ENCODE measurements around the gene CPNE7.

CPNE7 gene

DNA sequence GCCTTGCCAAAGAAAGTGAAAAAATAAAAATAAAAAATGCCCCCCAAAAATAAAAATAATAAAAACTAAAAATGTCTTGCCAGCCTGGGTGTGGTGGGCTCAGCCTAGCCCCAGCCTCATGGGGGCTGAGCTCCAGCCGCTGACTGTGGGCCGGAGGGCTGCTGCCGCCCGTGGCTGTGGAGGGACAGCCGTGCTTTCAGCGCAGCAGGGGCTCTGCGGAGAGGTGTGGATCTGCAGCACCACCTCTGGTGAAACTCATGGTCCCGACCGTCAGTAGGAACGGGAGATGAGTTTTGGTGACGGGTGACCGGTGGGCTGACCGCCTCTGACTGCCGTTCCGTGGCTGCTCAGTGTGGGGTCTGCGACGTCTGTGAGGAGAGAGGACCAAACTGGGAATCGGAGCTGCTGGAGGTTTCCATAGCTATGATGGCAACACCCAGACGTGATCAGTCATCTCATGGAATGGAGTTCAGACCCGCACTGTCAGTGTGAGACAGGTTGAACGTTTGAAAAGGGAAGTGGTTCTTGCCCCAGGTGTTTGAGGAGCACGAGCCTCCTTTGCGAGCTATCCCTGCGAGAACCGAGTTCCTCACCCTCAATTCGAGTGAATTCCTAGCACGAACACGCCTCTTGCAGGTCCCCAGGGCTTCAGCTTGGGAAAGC is 27.1 kb upstream of the CPNE7 start:
- in situ Hi-C loops (cut with MboI; ENCODE audit: low sequenced_read_pairs) = no loop called here

DNA sequence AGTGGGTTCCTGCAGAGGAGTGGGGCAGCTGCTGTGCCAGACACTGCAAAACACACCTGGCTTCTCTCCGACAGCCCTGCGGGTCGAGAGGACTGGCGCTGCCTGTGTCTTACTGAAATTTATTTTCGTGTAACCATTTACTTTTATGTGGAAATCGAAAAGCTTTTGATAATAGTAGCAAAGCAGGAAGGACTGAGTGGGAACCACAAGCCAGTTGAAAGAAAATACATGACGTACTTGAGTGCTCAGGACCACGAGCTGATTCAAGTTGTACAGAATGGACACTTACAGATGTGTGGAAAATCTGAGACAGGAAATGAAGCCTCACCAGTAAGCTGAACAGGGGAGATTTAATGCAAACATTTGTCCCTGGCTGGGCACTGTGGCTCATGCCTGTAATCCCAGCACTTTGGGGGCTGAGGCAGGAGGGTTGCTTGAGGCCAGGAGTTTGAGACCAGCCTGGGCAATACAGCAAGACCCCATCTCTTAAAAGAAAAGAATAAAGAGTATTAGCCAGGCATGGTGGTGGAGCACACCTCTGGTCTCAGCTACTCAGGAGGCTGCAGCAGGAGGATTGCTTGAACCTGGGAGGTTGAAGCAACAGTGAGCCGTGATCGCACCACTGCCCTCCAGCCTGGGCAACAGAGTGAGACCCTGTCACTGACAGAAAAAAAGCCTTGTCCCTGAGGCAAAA is 26.4 kb upstream of the CPNE7 start:
- in situ Hi-C loops (cut with MboI; ENCODE audit: low sequenced_read_pairs) = no loop called here

DNA sequence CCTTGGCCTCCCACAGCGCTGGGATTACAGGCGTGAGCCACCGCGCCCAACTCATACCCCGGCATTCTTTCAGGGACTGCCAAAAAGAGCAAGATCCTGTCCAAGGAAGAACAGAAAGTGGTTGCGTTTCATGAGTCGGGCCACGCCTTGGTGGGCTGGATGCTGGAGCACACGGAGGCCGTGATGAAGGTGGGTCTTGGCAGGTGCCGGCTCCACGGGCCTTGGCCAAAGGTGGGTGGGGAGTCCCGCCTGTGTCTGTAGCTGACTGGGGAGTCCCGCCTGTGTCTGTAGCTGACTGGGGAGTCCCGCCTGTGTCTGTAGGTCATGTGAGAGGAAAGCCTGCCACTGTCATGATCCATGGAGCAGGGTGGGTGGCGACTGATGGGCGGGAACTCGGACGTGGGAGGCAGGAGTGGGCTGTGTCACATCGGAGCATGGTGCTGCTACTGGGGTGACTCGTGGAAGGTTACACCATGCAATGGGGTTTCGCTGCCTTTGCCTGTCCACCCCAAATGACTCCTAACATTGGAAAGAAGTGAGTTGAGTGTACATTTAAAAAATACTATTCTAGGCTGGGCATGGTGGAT is 25.0 kb upstream of the CPNE7 start:
- in situ Hi-C loops (cut with MboI; ENCODE audit: low sequenced_read_pairs) = no loop called here

DNA sequence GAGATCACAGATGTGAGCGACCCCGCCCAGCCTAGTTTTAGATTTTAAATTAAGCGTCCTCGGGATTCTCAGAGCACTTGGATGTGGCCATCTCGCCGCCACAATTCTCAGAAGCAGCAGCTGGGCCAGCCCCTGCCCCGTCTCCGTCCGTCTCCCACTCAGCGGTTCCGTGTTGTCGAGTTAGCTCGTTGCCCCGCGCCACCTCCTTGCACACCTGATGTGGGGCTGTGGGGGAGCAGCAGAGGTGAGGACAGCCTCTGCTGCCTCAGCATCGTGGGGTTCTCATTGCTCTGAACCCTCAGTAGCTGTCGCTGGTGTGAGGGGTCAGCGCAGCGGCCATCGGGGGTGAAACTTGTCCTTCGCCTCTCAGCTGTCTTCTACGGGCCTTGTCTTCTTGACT is 23.2 kb upstream of the CPNE7 start:
- in situ Hi-C loops (cut with MboI; ENCODE audit: low sequenced_read_pairs) = no loop called here

DNA sequence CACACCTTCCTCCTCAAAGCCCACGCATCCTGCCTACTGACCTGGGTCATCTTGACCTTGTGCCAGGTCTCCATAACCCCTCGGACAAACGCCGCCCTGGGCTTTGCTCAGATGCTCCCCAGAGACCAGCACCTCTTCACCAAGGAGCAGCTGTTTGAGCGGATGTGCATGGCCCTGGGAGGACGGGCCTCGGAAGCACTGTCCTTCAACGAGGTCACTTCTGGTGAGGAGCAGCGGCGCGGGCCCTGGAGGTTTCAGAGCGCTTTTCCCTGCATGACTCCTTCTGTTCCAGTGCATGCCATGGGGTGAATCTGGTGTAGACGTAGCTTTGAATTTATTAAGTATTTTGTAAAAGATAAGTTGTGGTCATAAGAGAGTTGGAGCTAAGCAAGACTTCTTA is 22.6 kb upstream of the CPNE7 start:
- in situ Hi-C loops (cut with MboI; ENCODE audit: low sequenced_read_pairs) = no loop called here

DNA sequence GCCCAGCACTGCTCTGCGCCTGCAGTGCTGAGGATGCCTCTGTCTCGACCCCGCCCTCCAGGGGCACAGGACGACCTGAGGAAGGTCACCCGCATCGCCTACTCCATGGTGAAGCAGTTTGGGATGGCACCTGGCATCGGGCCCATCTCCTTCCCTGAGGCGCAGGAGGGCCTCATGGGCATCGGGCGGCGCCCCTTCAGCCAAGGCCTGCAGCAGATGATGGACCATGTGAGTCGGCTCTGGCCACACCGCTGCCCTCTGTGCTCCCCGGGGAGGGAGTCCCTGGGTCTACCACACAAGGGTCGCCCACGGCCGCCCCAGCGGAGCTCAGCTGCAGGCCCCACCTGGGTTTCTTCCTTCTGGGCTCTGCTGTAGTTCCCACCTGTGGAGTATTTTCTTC is 21.8 kb upstream of the CPNE7 start:
- in situ Hi-C loops (cut with MboI; ENCODE audit: low sequenced_read_pairs) = no loop called here

DNA sequence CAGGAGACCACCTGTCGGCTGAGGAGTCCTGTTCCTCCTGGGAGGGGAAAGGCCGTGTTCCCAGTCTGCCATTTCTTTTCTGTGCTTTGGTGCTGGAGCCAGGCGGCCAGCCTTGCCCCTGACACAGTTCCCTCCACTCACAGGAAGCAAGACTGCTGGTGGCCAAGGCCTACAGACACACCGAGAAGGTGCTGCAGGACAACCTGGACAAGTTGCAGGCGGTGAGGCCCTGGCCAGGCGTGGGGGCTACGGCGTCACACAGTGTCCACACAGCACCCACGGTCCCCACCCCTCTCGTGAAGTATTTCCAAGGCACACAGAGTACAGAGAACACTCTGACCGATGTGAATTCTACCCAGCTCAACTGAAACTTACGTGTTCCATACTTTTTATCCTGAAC is 21.2 kb upstream of the CPNE7 start:
- in situ Hi-C loops (cut with MboI; ENCODE audit: low sequenced_read_pairs) = no loop called here

DNA sequence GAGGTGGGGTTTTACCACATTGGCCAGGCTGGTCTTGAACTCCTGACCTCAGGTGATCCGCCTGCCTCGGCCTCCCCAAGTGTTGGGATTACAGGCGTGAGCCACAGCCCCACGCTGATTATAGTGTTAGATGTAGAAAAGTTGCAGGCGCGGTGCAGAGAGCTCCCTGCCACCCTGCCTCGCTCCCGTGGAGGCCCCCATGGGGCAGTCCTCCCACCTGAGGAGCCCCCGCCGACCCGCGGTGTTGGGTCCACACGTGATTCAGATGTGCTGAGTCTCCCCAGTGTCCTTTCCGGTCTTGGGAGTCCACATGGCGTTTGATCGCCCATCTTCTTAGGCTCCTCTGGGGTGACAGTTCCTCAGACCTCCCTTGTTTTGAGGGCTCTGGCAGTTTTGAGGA is 20.3 kb upstream of the CPNE7 start:
- in situ Hi-C loops (cut with MboI; ENCODE audit: low sequenced_read_pairs) = no loop called here

DNA sequence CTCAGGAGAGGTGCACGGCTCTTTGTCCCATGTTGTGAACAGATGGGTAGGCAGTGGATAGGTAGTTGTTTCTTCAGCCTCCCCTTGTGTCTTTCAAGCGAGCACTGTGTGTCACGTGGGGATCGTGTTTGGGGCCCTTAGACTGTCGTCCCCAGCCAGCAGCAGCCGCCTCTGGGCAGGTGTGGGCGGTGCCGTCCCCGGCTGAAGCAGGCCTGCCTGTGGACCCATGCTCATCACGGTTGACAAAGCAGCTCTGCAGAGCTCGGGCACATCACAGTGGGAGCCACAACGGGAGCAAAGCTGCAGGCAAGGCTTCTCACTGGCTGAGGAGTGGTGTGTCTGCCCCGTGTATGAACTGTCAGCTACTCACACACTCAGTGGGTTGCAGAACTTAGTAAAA is 19.8 kb upstream of the CPNE7 start:
- in situ Hi-C loops (cut with MboI; ENCODE audit: low sequenced_read_pairs) = no loop called here

DNA sequence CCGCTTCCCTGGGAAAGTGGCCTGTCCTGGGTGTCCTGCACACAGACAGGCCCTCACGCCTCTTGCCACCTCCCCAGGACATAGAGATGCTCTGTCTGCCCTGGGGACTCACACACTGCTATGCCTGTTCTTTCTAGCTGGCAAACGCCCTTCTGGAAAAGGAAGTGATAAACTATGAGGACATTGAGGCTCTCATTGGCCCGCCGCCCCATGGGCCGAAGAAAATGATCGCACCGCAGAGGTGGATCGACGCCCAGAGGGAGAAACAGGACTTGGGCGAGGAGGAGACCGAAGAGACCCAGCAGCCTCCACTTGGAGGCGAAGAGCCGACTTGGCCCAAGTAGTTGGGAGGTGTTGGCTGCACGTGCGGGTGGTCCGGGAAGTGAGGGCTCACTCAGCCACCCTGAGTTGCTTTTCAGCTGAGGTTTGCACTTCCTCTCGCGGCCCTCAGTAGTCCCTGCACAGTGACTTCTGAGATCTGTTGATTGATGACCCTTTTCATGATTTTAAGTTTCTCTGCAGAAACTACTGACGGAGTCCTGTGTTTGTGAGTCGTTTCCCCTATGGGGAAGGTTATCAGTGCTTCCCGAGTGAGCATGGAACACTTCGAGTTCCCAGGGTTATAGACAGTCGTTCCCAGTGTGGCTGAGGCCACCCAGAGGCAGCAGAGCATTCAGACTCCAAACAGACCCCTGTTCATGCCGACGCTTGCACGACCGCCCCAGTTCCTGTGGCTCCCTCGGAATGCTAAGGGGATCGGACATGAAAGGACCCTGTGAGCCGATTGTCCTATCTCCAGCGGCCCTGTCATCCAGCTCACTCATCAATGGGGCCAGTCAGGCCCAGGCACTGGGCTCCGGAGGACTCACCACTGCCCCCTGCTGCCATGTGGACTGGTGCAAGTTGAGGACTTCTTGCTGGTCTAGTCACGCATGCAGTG is 18.5 kb upstream of the CPNE7 start:
- in situ Hi-C loops (cut with MboI; ENCODE audit: low sequenced_read_pairs) = no loop called here

DNA sequence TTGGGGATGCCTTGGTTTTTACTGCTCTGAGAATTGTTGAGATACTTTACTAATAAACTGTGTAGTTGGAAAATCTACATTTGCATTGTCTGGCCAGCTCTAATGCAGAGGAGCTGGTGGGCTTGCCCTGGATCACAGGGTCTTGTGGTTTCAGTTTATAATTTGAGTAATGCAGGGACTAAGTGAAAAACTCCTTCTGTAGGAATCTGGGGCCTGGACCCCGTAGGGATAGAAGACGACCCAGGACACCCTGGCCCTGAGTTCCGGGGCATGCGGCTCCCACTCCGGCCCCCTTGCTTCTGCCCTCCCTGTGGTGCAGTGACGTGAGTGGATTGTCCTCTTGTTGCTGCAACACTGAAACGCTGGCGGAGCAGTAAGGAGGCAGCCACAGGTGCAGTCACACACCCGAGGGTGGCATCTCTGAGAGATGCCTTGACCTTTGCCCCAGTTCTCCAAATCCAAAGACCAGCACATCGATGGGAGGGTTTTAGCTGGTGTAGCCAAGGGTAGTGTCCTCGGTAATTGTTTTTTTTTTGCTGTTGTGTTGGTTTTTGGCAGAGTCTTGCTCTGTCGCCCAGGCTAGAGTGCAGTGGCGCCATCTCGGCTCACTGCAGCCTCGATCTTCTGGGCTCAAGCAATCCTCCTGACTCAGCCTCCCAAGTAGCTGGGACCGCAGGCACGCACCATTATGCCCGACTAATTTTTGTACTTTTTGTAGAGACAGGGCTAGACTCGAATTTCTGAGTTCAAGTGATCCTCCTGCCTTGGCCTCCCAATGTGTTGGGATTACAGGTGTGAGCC is 17.7 kb upstream of the CPNE7 start:
- in situ Hi-C loops (cut with MboI; ENCODE audit: low sequenced_read_pairs) = no loop called here

DNA sequence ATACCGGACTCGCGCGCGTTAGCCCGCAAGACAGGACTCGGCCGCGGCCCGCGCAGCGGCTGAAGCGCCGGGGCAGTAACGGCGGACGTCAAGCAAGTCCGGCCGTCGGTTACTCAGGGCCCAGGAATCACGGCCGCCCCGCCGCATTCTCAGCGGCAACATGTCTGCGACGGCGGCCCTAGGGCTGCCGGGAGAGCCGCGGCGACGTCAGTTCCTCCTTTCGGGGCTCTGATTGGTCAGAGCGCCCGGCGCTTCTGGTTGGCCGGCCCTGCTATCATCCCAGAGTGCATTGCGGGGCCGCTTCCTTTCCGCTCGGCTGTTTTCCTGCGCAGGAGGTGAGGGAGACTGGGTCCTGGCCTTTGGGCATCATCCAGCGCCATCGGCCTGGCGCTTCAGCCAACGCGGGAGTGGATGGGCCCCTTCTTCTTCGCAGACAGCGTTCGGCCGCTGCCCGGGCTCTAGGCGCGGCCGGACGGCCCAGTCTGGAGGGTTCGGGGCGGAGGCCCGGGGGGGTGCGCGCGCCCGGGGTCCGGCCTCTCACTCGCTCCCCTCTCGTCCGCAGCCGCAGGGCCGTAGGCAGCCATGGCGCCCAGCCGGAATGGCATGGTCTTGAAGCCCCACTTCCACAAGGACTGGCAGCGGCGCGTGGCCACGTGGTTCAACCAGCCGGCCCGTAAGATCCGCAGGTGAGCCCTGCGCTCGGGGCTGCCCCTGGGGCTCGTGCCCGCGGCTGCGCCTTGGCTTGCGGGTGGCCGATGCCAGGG is 15.0 kb upstream of the CPNE7 start, which contains the start of gene RPL13:
TSS of gene RPL13 (plus strand) at position 305 of the 764 bp plus-strand sequence. CDS start at position 583, 278 bp downstream.
- in situ Hi-C loops (cut with MboI; ENCODE audit: low sequenced_read_pairs) = no loop called here

DNA sequence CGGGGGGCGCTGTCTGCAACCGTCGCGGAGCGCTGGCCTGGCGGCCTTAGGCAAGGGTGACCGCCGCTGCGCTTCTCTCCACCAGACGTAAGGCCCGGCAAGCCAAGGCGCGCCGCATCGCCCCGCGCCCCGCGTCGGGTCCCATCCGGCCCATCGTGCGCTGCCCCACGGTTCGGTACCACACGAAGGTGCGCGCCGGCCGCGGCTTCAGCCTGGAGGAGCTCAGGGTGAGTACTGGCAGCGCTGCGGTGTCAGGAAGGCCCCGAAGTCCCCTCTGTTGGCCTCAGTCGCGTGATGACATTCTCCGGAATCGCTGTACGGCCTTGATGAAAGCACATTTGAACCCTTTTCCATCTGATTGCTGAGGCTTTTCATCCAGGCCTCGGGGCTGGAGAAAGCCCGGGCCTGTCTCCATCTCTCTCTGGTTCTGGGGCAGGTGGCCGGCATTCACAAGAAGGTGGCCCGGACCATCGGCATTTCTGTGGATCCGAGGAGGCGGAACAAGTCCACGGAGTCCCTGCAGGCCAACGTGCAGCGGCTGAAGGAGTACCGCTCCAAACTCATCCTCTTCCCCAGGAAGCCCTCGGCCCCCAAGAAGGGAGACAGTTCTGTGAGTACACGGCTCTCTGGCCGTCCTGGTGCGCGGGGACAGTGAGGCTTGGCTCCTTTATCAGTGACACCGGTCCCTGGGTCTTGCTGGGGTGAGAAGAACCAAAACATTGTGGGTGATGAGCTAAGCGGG is 14.2 kb upstream of the CPNE7 start:
- in situ Hi-C loops (cut with MboI; ENCODE audit: low sequenced_read_pairs) = no loop called here

DNA sequence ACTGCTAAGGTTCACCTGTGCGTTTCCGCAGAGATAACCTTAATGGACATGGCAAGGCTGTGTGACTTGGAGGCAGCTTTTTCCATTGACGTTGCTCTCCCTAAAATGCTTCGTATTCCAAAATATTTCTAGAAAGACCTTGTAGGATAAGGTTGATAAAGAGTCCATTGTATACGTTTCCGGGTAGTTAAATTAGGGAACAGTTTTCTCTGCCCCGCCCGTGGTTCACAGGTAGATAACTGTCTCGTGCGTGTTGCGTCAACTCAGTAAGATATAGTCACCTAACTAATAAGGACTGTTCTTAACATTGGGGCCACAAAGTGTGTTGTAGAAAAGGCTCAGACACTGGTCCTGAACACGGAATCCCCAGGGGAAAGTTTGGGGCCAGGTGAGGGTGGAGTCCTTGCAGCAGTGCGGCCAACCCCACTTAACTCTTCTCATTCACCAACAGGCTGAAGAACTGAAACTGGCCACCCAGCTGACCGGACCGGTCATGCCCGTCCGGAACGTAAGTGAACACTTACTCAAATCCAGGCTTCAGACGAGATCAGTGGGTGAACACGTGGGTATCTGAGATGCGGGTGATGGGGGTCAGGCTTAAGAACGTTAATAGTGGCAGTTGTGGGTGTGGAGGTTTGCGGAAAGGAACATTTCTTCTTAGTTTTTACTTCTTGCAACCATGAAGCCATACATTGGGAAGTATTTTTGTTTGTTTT is 13.5 kb upstream of the CPNE7 start:
- in situ Hi-C loops (cut with MboI; ENCODE audit: low sequenced_read_pairs) = no loop called here

DNA sequence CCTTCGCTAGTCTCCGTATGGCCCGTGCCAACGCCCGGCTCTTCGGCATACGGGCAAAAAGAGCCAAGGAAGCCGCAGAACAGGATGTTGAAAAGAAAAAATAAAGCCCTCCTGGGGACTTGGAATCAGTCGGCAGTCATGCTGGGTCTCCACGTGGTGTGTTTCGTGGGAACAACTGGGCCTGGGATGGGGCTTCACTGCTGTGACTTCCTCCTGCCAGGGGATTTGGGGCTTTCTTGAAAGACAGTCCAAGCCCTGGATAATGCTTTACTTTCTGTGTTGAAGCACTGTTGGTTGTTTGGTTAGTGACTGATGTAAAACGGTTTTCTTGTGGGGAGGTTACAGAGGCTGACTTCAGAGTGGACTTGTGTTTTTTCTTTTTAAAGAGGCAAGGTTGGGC is 12.6 kb upstream of the CPNE7 start:
- in situ Hi-C loops (cut with MboI; ENCODE audit: low sequenced_read_pairs) = no loop called here

DNA sequence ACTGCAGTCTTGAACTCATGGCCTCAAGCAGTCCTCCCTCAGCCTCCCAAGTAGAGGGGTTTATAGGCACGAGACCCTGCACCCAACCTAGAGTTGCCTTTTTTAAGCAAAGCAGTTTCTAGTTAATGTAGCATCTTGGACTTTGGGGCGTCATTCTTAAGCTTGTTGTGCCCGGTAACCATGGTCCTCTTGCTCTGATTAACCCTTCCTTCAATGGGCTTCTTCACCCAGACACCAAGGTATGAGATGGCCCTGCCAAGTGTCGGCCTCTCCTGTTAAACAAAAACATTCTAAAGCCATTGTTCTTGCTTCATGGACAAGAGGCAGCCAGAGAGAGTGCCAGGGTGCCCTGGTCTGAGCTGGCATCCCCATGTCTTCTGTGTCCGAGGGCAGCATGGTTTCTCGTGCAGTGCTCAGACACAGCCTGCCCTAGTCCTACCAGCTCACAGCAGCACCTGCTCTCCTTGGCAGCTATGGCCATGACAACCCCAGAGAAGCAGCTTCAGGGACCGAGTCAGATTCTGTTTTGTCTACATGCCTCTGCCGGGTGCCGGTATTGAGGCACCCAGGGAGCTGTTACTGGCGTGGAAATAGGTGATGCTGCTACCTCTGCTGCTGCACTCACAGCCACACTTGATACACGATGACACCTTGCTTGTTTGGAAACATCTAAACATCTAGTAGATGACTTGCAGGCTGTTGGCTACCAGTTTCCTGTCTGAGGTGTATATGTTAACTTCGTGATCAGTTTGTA is 11.7 kb upstream of the CPNE7 start:
- in situ Hi-C loops (cut with MboI; ENCODE audit: low sequenced_read_pairs) = no loop called here

DNA sequence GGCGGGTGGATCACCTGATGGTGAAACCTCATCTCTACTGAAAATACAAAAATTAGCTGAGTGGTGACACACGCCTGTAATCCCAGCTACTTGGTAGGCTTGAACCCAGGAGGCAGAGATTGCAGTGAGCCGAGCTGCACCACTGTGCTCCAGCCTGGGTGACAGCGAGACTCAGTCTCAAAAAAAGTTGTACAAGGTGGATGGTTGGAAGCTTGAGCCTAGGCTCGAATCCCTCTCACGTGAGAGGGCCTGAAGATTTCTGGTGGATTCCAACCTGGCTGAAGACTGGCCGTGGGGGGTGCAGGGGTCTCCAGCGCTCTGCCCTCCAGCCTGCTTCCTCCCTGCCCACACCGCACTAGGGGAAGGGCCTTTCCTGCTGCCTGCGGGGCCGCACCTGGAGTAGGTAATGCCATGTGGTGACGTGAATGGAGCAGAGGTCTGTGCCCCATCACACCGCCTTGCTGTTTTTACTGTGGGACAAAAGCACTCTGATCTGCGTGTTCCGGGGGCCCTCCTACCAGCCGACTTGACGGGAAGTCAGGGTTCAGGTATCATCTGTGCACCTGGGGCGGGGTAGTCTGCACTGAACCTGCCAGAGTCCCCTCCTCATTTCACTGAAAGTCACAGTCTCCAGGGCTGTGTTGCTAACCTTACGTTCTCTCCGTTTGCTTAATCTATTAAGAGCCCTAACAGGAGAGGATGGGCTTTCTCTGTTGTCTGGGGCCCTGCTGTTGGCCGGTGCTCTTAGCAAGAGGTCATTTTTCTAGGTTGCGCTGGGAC is 10.9 kb upstream of the CPNE7 start:
- in situ Hi-C loops (cut with MboI; ENCODE audit: low sequenced_read_pairs) = no loop called here

Measured in hTERT RPE-1 (cell line).